Upper lobe of left lung (tissue), 4 donors: ENCODE data around the gene ZBTB3.
"Not testable (repeated sequence)": the region's sequence is repeated elsewhere in the genome, so short reads cannot be mapped to it uniquely, and the experiment has no call there.

Source experiments
- POLR2A ChIP-seq, 4 donors: fragments of 450-650 bp; IDR thresholded peaks; one replicate each; pipeline ENCODE4 v1.5.1; 2016 to 2017; ENCODE audit warnings: antibody characterized with exemption in 4 of 4, mild to moderate bottlenecking in 2 of 4
- POLR2AphosphoS5 ChIP-seq, 2 donors: sonication (generic); formaldehyde crosslinking; IDR thresholded peaks; one replicate each; pipeline ENCODE4 v1.5.1; 2017; ENCODE audit warnings: antibody characterized with exemption in 2 of 2
- TF ChIP-seq, protein P1 (sequence below), 6 experiments: fragments of 450-650 bp in 4 of 6; fragments of 200-600 bp in 2 of 6; sonication (generic) in 2 of 6; IDR thresholded peaks; one replicate each; pipeline ENCODE4 v1.5.1; 2016 to 2019; ENCODE audit warnings: antibody characterized with exemption in 6 of 6

GRCh38 chr11:62749931-62750330 lies 4.0 kb downstream of the ZBTB3 start:
- TF ChIP-seq, protein P1, sequence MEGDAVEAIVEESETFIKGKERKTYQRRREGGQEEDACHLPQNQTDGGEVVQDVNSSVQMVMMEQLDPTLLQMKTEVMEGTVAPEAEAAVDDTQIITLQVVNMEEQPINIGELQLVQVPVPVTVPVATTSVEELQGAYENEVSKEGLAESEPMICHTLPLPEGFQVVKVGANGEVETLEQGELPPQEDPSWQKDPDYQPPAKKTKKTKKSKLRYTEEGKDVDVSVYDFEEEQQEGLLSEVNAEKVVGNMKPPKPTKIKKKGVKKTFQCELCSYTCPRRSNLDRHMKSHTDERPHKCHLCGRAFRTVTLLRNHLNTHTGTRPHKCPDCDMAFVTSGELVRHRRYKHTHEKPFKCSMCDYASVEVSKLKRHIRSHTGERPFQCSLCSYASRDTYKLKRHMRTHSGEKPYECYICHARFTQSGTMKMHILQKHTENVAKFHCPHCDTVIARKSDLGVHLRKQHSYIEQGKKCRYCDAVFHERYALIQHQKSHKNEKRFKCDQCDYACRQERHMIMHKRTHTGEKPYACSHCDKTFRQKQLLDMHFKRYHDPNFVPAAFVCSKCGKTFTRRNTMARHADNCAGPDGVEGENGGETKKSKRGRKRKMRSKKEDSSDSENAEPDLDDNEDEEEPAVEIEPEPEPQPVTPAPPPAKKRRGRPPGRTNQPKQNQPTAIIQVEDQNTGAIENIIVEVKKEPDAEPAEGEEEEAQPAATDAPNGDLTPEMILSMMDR (IDR thresholded peaks at IDR 0.05): not testable (repeated sequence)
- TF ChIP-seq POLR2A, POLR2AphosphoS5 (IDR thresholded peaks at IDR 0.05): not testable (repeated sequence)
